PC-3 (cell line): ENCODE results near the gene TAF11L10. TPM values are rescaled to one million over a fixed set of nuclear protein-coding genes. Genes with fewer than 3 reads are reported as not detected.
"Not testable (repeated sequence)": the region's sequence is repeated elsewhere in the genome, so short reads cannot be mapped to it uniquely, and the experiment has no call there.

Experiments
- ATAC-seq: fragments of 200-7000 bp; cut with Tn5 transposase; 2 replicates; pipeline ENCODE4 v1.9.1; 2020; ENCODE audit warnings: mild to moderate bottlenecking, moderate library complexity
- BruUV-seq: library from RNA; stranded (reverse); fragments of 400-500 nt; replicated peaks from 2 replicates; lab custom pipeline; 2021; lab: Mats Ljungman, UMichigan
- CTCF ChIA-PET: fragments of 300-600 bp; sonication (Branson Sonifier 250); formaldehyde crosslinking; loops from one replicate; lab custom pipeline; 2022; ENCODE audit warnings: antibody characterized with exemption; lab: Charles Lee
- POLR2A ChIA-PET: fragments of 300-600 bp; sonication (Branson Sonifier 250); formaldehyde crosslinking; loops from one replicate; lab custom pipeline; 2022; ENCODE audit warnings: antibody characterized with exemption; ENCODE audit not compliant: unreplicated experiment; lab: Charles Lee
- DNase-seq: peaks from one replicate; pipeline ENCODE4 v3.0.0-alpha.2; 2015
- H2AFZ ChIP-seq: fragments of 300-600 bp; sonication (generic); 2 replicates; pipeline ENCODE4 v1.6.0; 2016; ENCODE audit warnings: antibody characterized with exemption, low read length
- H3F3A ChIP-seq: fragments of 300-600 bp; sonication (generic); one replicate; pipeline ENCODE4 v1.6.0; 2017; ENCODE audit warnings: antibody characterized with exemption, low read length, control low read depth, mild to moderate bottlenecking; ENCODE audit not compliant: unreplicated experiment
- H3K27ac ChIP-seq: fragments of 300-600 bp; sonication (generic); 2 replicates; pipeline ENCODE4 v1.5.1; 2016; ENCODE audit warnings: mild to moderate bottlenecking, low read length
- H3K27me3 ChIP-seq: fragments of 300-600 bp; sonication (generic); 2 replicates; pipeline ENCODE4 v1.6.1; 2016; ENCODE audit warnings: low read length, mixed read lengths
- H3K36me3 ChIP-seq: fragments of 300-600 bp; sonication (generic); 2 replicates; pipeline ENCODE4 v1.6.1; 2016; ENCODE audit warnings: low read depth, mixed run types, low read length, mixed read lengths
- H3K4me1 ChIP-seq: fragments of 300-600 bp; sonication (generic); 2 replicates; pipeline ENCODE4 v1.5.1; 2016; ENCODE audit warnings: low read length; ENCODE audit not compliant: insufficient read depth
- H3K4me2 ChIP-seq: fragments of 300-600 bp; sonication (generic); 2 replicates; pipeline ENCODE4 v1.6.0; 2016; ENCODE audit warnings: low read length
- H3K4me3 ChIP-seq: fragments of 300-600 bp; sonication (generic); 2 replicates; pipeline ENCODE4 v1.5.1; 2016; ENCODE audit warnings: mild to moderate bottlenecking, low read length, mixed read lengths
- H3K79me2 ChIP-seq: fragments of 300-600 bp; sonication (generic); 2 replicates; pipeline ENCODE4 v1.6.1; 2017; ENCODE audit warnings: low read length, mixed read lengths
- H3K9ac ChIP-seq: fragments of 300-600 bp; sonication (generic); 2 replicates; pipeline ENCODE4 v1.6.0; 2016; ENCODE audit warnings: mild to moderate bottlenecking, low read length
- H3K9me2 ChIP-seq: fragments of 300-600 bp; sonication (generic); replicated peaks from 2 replicates; pipeline ENCODE4 v1.6.1; 2016; ENCODE audit warnings: mixed run types, low read length, mixed read lengths
- H3K9me3 ChIP-seq: fragments of 300-600 bp; sonication (generic); 2 replicates; pipeline ENCODE4 v1.6.1; 2016; ENCODE audit warnings: low read length, mixed read lengths
- H4K20me1 ChIP-seq: fragments of 300-600 bp; sonication (generic); 2 replicates; pipeline ENCODE4 v1.6.1; 2016; ENCODE audit warnings: low read length, mixed read lengths
- CTCF ChIP-seq: fragments of 300-600 bp; sonication (generic); conservative IDR thresholded peaks from 2 replicates; pipeline ENCODE4 v1.5.1; 2017; ENCODE audit warnings: antibody characterized with exemption, low read depth, mild to moderate bottlenecking, low read length
- EZH2 ChIP-seq: fragments of 300-600 bp; sonication (generic); IDR thresholded peaks from one replicate; pipeline ENCODE4 v1.6.1; 2017; ENCODE audit warnings: antibody characterized with exemption, mild to moderate bottlenecking, low read length; ENCODE audit not compliant: unreplicated experiment
- EZH2phosphoT487 ChIP-seq: fragments of 300-600 bp; sonication (generic); IDR thresholded peaks from 2 replicates; pipeline ENCODE4 v1.6.1; 2018; ENCODE audit warnings: mild to moderate bottlenecking, antibody characterized with exemption, low read length, borderline replicate concordance
- intact Hi-C: fragments of 100-400 bp; cut with micrococcal nuclease; formaldehyde crosslinking; loops from 2 replicates; pipeline ENCODE4 v1.9.0; 2023
- total RNA-seq: library from RNA; depleted of rRNA; stranded (reverse); fragments of >200 nt; gene quantifications from 2 replicates; pipeline ENCODE4 v1.2.3, GENCODE V29; 2014

The TAF11L10 gene
- total RNA-seq, 1 experiment from 2014 or later: not detected

GRCh38 chr5:17620627-17621026 is 23.0 kb upstream of the TAF11L10 start:
- intact Hi-C loops: no loop called here
- no peak overlapping the region for H2AFZ ChIP-seq
- H3K27me3 ChIP-seq: no peaks in the 10 kb centered on the region
- no peaks in the 10 kb centered on the region for H3F3A ChIP-seq
- H3K4me1 ChIP-seq: peaks cover 14% of the 10 kb centered on the region
- ChIA-PET POLR2A (no interaction called here), CTCF (no interaction called here)
- no peaks in the 10 kb centered on the region for H3K9me3 ChIP-seq
- no peak overlapping the region for H3K4me2 ChIP-seq
- H3K9ac ChIP-seq: no peak overlapping the region
- no peak for ATAC-seq
- no peak overlapping the region for H3K4me3 ChIP-seq
- no TSS peak for BruUV-seq
- no peaks in the 10 kb centered on the region for H3K36me3 ChIP-seq
- H3K79me2 ChIP-seq: no peaks in the 10 kb centered on the region
- no peak for DNase-seq
- H3K27ac ChIP-seq: no peak overlapping the region
- no peaks in the 10 kb centered on the region for H4K20me1 ChIP-seq
- TF ChIP-seq CTCF: peak; percentile 55
- no peak for TF ChIP-seq EZH2
- TF ChIP-seq EZH2phosphoT487: no peak
- H3K9me2 ChIP-seq: no peaks in the 10 kb centered on the region

- Histone ChIP-seq H3K9me3 (no peaks in the 10 kb centered on the region), H3K36me3 (no peaks in the 10 kb centered on the region), H3K4me3 (no peak overlapping the region), H3K9ac (no peak overlapping the region), H3K4me2 (no peak overlapping the region), H4K20me1 (no peaks in the 10 kb centered on the region), H3K79me2 (no peaks in the 10 kb centered on the region), H3K4me1 (peaks cover 14% of the 10 kb centered on the region), H2AFZ (no peak overlapping the region), H3K27me3 (no peaks in the 10 kb centered on the region), H3K9me2 (no peaks in the 10 kb centered on the region), H3K27ac (no peak overlapping the region), H3F3A (no peaks in the 10 kb centered on the region)
- ATAC-seq (peak; percentile 77), DNase-seq (peak; percentile 90)
- BruUV-seq: no TSS peak
- intact Hi-C loops: no loop called here
- ChIA-PET CTCF (no interaction called here), POLR2A (interaction anchor here (0.6 kb wide), 1 partner anchor 200 kb away, joined by 6 read pairs; no protein-coding TSS in a partner anchor)
- no peak for TF ChIP-seq EZH2
- no peak for TF ChIP-seq EZH2phosphoT487
- TF ChIP-seq CTCF: no peak
Measured at GRCh38 chr5:17619354-17619753, 21.7 kb upstream of the TAF11L10 start.

- ATAC-seq: no peak
- no peak overlapping the region for H3K27ac ChIP-seq
- BruUV-seq: no TSS peak
Measured at GRCh38 chr5:17614872-17615605, 17.4 kb upstream of the TAF11L10 start.

GRCh38 chr5:17610092-17610491 is 12.5 kb upstream of the TAF11L10 start, which contains the start of gene TAF11L12:
TSS of gene TAF11L12 (plus strand) at chr5:17610392.
- H3K27me3 ChIP-seq, H3K9me3 ChIP-seq, H3K36me3 ChIP-seq, H3F3A ChIP-seq, H3K9ac ChIP-seq, BruUV-seq, DNase-seq, ATAC-seq, H4K20me1 ChIP-seq, H3K4me1 ChIP-seq, intact Hi-C loops, H3K4me2 ChIP-seq, H3K79me2 ChIP-seq, H2AFZ ChIP-seq, H3K4me3 ChIP-seq, H3K27ac ChIP-seq, H3K9me2 ChIP-seq, CTCF ChIA-PET, POLR2A ChIA-PET: not testable (repeated sequence)

More at GRCh38 chr5:17614872-17615605, 17.4 kb upstream of the TAF11L10 start:
- H3K4me3 ChIP-seq: no peak overlapping the region
- H3K79me2 ChIP-seq: no peaks in the 10 kb centered on the region
- no peaks in the 10 kb centered on the region for H3K36me3 ChIP-seq
- no peaks in the 10 kb centered on the region for H4K20me1 ChIP-seq
- ChIA-PET CTCF (no interaction called here), POLR2A (no interaction called here)
- H3K9me3 ChIP-seq: no peaks in the 10 kb centered on the region
- no peaks in the 10 kb centered on the region for H3F3A ChIP-seq
- H3K27me3 ChIP-seq: no peaks in the 10 kb centered on the region
- peaks cover 12% of the 10 kb centered on the region for H3K4me1 ChIP-seq
- H3K9ac ChIP-seq: no peak overlapping the region
- DNase-seq: no peak
- TF ChIP-seq EZH2 (no peak), CTCF (no peak), EZH2phosphoT487 (no peak)
- no peaks in the 10 kb centered on the region for H3K9me2 ChIP-seq
- no peak overlapping the region for H3K4me2 ChIP-seq
- no peak overlapping the region for H2AFZ ChIP-seq
- intact Hi-C loops: no loop called here
